Measurements from ENCODE around the gene CDK5R1. TPM values are rescaled to one million over a fixed set of nuclear protein-coding genes. Genes with fewer than 3 reads are reported as not detected.
"Not testable (repeated sequence)": the region's sequence is repeated elsewhere in the genome, so short reads cannot be mapped to it uniquely, and the experiment has no call there.

The CDK5R1 gene
- total RNA-seq, 2 donors from 2014 or later: 1.0 to 1.6 TPM

DNA sequence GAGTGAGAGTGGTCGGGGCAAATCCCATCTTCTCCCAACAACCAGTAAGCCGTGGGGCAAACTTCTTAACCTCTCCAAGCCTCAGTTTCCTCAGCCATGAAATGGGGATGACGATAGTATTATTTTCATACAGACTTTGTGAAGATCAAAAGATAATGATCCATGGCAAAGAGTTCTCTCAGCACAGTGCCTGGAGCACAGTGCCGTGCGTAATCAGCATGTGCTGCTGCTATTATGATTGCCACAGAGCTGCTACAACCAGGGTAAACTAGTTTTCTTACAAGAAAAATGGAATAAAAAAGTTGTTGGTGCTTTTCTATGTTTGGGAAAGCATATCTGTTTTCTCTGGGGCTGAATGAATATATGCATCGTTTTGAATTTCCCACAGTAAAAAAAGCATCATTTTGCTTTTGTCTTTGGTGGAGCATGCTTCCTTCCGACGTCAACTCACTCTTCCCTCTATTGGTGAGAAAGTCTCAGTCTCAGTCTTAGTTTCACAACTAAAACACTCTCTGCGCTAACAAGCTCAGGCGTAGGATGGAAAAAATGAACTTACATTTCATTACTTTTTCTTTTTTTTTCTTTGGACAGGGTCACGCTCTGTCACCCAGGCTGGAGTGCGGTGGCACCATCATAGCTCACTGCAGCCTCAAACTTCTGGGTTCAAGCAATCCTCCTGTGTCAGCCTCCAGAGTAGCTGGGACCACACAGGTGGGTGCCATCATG, 37.2 kb downstream of the CDK5R1 start:
- no peak overlapping the region for H3K4me3 ChIP-seq
- H3K27ac ChIP-seq: no peak overlapping the region
- DNase-seq (no peak), ATAC-seq (no peak)
- H3K36me3 ChIP-seq (replicated peaks in 1 of 2; ENCODE audit: insufficient read depth in 1 of 2, low read depth in 2 of 2): no peaks in the 10 kb centered on the region
- no peaks in the 10 kb centered on the region for H3K9me3 ChIP-seq
- H3K4me1 ChIP-seq: peaks cover 10% of the 10 kb centered on the region
- TF ChIP-seq CTCF (IDR thresholded peaks at IDR 0.05) (no peak), POLR2A (IDR thresholded peaks at IDR 0.05) (no peak)
- intact Hi-C loops (cut with DNase I): no loop called here
- H3K27me3 ChIP-seq: no peaks in the 10 kb centered on the region
- WGBS, 2 donors: 88 to 90% methylated on average over 12 of the region's 12 CpGs

DNA sequence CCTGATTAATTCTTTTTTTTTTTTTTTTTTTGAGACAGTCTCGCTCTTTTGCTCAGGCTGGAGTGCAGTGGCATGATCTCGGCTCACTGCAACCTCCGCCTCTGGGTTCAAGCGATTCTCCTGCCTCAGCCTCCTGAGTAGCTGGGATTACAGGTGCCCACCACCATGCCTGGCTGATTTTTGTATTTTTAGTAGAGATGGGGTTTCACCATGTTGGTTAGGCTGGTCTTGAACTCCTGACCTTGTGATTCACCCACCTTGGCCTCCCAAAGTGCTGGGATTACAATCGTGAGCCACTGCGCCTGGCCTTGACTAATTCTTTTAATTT, 37.7 kb downstream of the CDK5R1 start:
- DNase-seq; ATAC-seq; H3K9me3 ChIP-seq; intact Hi-C loops (cut with DNase I); H3K4me1 ChIP-seq; H3K27me3 ChIP-seq; H3K27ac ChIP-seq; H3K36me3 ChIP-seq (replicated peaks in 1 of 2; ENCODE audit: insufficient read depth in 1 of 2, low read depth in 2 of 2); H3K4me3 ChIP-seq: not testable (repeated sequence)
- 90 to 91% methylated on average over 6 of the region's 6 CpGs for WGBS, 2 donors

GRCh38 chr17:32525122-32525521, 38.3 kb downstream of the CDK5R1 start:
- TF ChIP-seq CTCF (IDR thresholded peaks at IDR 0.05): no peak
- no peak for TF ChIP-seq POLR2A (IDR thresholded peaks at IDR 0.05)
- intact Hi-C loops (cut with DNase I): no loop called here

DNA sequence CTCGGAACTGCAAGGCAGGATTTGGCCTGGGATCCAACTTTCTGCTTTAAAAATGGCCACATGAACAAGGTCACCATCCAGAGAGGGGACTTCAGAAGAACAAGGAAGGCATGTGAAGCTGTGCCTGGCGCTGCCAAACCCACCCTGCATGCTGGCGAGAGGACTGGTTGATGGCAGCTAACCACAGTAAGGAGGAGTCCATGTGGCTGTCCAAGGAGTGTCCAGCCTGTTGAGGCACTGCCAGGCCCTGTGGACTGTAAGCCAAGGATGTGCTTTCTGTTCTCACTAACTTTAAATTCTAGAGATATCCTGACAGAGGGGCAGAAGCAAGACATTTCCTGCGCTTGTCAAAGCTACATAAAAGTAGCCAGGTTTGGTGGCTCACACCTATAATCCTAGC, 40.4 kb downstream of the CDK5R1 start:
- DNase-seq: no peak
- intact Hi-C loops (cut with DNase I): no loop called here
- Histone ChIP-seq H3K27ac (no peak overlapping the region), H3K4me3 (no peak overlapping the region), H3K27me3 (no peaks in the 10 kb centered on the region), H3K36me3 (replicated peaks in 1 of 2; ENCODE audit: insufficient read depth in 1 of 2, low read depth in 2 of 2) (no peaks in the 10 kb centered on the region), H3K4me1 (no peaks in the 10 kb centered on the region), H3K9me3 (no peaks in the 10 kb centered on the region)
- WGBS, 2 donors: 94 to 97% methylated on average over 4 of the region's 4 CpGs
- no peak for ATAC-seq
- TF ChIP-seq CTCF (IDR thresholded peaks at IDR 0.05) (no peak), POLR2A (IDR thresholded peaks at IDR 0.05) (no peak)

More at GRCh38 chr17:32525122-32525521, 38.3 kb downstream of the CDK5R1 start:
- DNase-seq: no peak
- Histone ChIP-seq H3K4me1 (peaks cover under 1% of the 10 kb centered on the region), H3K27me3 (no peaks in the 10 kb centered on the region), H3K36me3 (replicated peaks in 1 of 2; ENCODE audit: insufficient read depth in 1 of 2, low read depth in 2 of 2) (no peaks in the 10 kb centered on the region), H3K9me3 (no peaks in the 10 kb centered on the region), H3K4me3 (no peak overlapping the region), H3K27ac (no peak overlapping the region)
- no peak for ATAC-seq
- 36 to 44% methylated on average over 4 of the region's 4 CpGs for WGBS, 2 donors

GRCh38 chr17:32528825-32529224, 42.0 kb downstream of the CDK5R1 start:
- intact Hi-C loops (cut with DNase I): no loop called here
- ATAC-seq: no peak
- TF ChIP-seq POLR2A (IDR thresholded peaks at IDR 0.05): no peak
- no peak for TF ChIP-seq CTCF (IDR thresholded peaks at IDR 0.05)

More at GRCh38 chr17:32528825-32529224, 42.0 kb downstream of the CDK5R1 start:
- Histone ChIP-seq H3K36me3 (replicated peaks in 1 of 2; ENCODE audit: insufficient read depth in 1 of 2, low read depth in 2 of 2) (no peaks in the 10 kb centered on the region), H3K4me3 (no peak overlapping the region), H3K4me1 (no peaks in the 10 kb centered on the region), H3K27me3 (no peaks in the 10 kb centered on the region), H3K9me3 (no peaks in the 10 kb centered on the region), H3K27ac (no peak overlapping the region)
- no peak for DNase-seq
- 83 to 89% methylated on average over 7 of the region's 7 CpGs for WGBS, 2 donors

Data from body of pancreas (tissue), 4 donors.